Activated naive CD4-positive, alpha-beta T cell treated with anti-CD3 and anti-CD28 coated beads for 36 hours (primary cell): ENCODE measurements around the gene SPNS2. TPM values are rescaled to one million over a fixed set of nuclear protein-coding genes. Genes with fewer than 3 reads are reported as not detected.

Source experiments
- CTCF ChIA-PET: fragments of 350-600 bp; sonication (Branson Sonifier 250); formaldehyde crosslinking; loops from one replicate; lab custom pipeline; 2021; ENCODE audit warnings: antibody characterized with exemption; lab: Charles Lee
- DNase-seq: peaks from one replicate; pipeline ENCODE4 v3.0.0-alpha.2; 2020
- H3K27ac Mint-ChIP-seq: one replicate; pipeline ENCODE4 v1.8.0; 2021; ENCODE audit warnings: mild to moderate bottlenecking, mixed read lengths
- H3K27me3 Mint-ChIP-seq: one replicate; pipeline ENCODE4 v1.8.0; 2021; ENCODE audit warnings: low read depth, mixed read lengths
- H3K36me3 Mint-ChIP-seq: one replicate; pipeline ENCODE4 v1.8.0; 2021; ENCODE audit warnings: low read depth, mixed read lengths
- H3K4me1 Mint-ChIP-seq: one replicate; pipeline ENCODE4 v1.8.0; 2021; ENCODE audit warnings: low read depth, mixed read lengths
- H3K4me3 Mint-ChIP-seq: one replicate; pipeline ENCODE4 v1.8.0; 2021; ENCODE audit warnings: mild to moderate bottlenecking, moderate library complexity, mixed read lengths
- H3K9me3 Mint-ChIP-seq: one replicate; pipeline ENCODE4 v1.8.0; 2021; ENCODE audit warnings: mixed read lengths
- intact Hi-C: fragments of 100-400 bp; cut with micrococcal nuclease; formaldehyde crosslinking; loops from one replicate; pipeline ENCODE4 v1.15.1; 2023
- total RNA-seq, 2 experiments: library from RNA; stranded (reverse); gene quantifications; one replicate each; pipeline ENCODE4 v1.2.3, GENCODE V29; 2021

SPNS2 gene
- total RNA-seq, 2 experiments from 2014 or later = 0.45 to 1.1 TPM

DNA sequence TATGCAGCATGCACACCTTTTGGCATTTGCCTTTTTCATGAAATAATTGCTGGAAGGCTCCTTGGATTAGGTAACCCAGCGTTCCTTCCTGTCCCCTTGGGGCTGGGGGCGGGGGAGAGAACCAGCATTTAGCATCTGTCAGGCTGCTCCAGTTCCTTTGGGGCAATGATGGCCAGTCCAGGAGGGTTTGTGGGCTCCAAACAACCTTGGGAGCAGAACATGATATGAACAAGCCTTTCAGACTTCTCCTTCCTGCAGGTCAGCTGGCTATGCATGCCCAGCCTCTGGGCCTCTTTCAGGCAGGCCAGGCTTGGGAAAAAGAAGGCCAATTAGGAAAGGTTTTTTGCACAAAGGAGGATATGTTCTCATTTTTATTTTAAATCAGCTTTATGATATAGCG is 84.5 kb downstream of the SPNS2 start:
- Mint-ChIP-seq H3K4me3 (no peak overlapping the region), H3K27ac (no peak overlapping the region), H3K9me3 (no peaks in the 10 kb centered on the region), H3K4me1 (peaks cover 3% of the 10 kb centered on the region), H3K36me3 (no peaks in the 10 kb centered on the region), H3K27me3 (peaks cover 30% of the 10 kb centered on the region)
- CTCF ChIA-PET = interaction anchor here (1.1 kb wide), 1 partner anchor 16 kb away, joined by 3 read pairs; no protein-coding TSS in a partner anchor
- no peak for DNase-seq
- intact Hi-C loops = no loop called here

DNA sequence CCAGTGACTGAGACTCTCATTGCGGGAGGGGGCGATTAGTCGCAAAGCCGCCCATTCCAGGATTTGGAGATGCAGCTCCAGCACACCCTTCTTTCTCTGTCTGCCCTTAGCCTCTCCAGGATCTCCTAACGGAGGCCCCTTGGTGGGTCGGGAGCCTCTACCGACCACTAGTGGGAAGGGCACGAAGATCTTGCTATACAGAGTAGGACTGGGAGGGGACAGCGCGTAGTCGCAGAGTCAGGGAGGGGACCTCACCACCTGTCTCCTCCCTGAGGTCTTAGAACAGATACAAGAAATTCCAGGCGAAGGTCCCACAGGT is 85.1 kb downstream of the SPNS2 start:
- intact Hi-C loops = no loop called here
- DNase-seq = peak; percentile 19
- CTCF ChIA-PET = interaction anchor here (1.1 kb wide), 1 partner anchor 17 kb away, joined by 3 read pairs; no protein-coding TSS in a partner anchor
- H3K27me3 Mint-ChIP-seq = peaks cover 30% of the 10 kb centered on the region
- peaks cover 3% of the 10 kb centered on the region for H3K4me1 Mint-ChIP-seq
- H3K9me3 Mint-ChIP-seq = no peaks in the 10 kb centered on the region
- peak overlapping the region; percentile 61 for H3K4me3 Mint-ChIP-seq
- no peak overlapping the region for H3K27ac Mint-ChIP-seq
- no peaks in the 10 kb centered on the region for H3K36me3 Mint-ChIP-seq

DNA sequence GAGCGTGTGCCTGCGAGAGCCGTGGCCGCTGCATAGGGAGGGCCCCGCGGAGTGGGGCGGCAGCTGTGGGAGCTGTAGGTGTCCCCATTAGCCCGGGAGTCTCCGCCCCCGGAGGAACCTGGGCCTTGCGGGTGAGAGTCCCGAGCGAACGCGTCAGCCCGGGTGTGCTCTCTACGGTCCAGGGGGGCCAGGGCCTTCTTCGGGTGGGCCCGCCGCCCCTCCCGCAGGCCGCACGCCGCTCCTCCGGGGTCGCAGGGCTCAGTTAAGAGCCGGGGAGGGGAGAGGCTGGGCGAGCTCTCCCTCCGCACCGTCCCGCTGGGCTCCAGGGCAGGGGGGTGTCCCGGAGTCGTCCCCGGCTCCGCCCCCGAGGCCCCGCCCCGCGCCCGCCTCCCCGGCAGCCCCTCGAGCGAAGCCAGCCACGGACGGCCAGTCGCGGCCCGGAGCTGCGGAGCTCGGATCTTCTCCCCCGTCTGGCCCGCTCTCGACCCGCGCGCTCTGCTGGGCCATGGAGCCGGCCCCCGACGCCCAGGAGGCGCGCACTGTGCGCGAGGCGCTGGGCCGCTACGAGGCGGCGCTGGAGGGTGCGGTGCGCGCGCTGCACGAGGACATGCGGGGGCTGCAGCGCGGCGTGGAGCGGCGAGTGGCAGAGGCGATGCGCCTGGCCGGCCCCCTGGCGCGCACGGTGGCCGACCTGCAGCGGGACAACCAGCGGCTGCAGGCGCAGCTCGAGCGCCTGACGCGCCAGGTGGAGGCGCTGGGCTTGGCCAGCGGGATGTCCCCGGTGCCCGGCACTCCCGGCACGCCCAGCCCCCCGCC is 85.6 kb downstream of the SPNS2 start, which contains the start of gene SMTNL2:
Gene SMTNL2 (plus strand): TSS at position 429 of the 816 bp plus-strand sequence. CDS start 77 bp downstream, at position 506.
- Mint-ChIP-seq H3K27ac (no peak within 1 kb of the TSS), H3K4me3 (peak within 1 kb of the TSS; percentile 61), H3K27me3 (peaks cover 30% of the 10 kb centered on the region), H3K36me3 (no peaks in the 10 kb centered on the region), H3K4me1 (peaks cover 3% of the 10 kb centered on the region), H3K9me3 (no peaks in the 10 kb centered on the region)
- no peak for DNase-seq
- intact Hi-C loops = no loop called here
- CTCF ChIA-PET = interaction anchor here (1.1 kb wide), 1 partner anchor 17 kb away, joined by 3 read pairs; no protein-coding TSS in a partner anchor

DNA sequence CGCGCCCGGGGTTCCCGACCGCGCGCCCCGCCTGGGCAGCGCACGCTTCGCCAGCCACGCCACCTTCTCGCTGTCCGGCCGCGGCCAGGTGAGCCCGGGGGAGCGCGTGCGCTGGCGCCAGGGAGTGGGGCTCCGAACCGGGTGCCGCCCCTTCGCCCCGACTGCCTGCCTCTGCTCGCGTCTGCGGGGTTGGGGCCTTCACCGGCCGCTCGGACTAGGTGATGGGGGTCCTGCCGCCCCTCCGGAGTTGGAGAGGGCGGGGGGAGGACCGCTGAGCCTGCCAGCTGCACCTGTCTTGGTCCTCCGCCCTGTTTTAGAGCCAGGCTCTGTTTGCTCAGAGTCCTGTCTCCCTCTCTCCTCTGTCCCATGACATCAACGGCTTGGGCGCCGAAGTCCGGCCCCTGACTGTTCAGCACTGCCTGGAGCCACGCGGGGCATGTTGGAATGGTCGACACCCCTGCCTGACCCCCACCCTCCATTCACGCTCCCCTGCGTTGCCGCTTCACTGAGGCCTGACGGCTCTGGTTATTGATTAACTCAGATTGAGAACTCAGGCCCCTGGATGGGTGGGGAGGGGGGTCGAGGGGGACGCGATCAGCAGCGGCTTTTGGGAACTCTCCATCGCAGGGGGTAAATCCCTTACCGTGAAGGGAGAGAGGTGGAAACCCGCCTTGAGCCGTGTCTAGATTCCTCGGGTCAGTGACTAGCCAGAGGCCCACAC is 86.4 kb downstream of the SPNS2 start:
- no peak for DNase-seq
- H3K9me3 Mint-ChIP-seq = no peaks in the 10 kb centered on the region
- H3K27me3 Mint-ChIP-seq = peaks cover 30% of the 10 kb centered on the region
- no peak overlapping the region for H3K27ac Mint-ChIP-seq
- intact Hi-C loops = no loop called here
- CTCF ChIA-PET = no interaction called here
- no peaks in the 10 kb centered on the region for H3K36me3 Mint-ChIP-seq
- H3K4me1 Mint-ChIP-seq = peaks cover 3% of the 10 kb centered on the region
- H3K4me3 Mint-ChIP-seq = peak overlapping the region; percentile 38

DNA sequence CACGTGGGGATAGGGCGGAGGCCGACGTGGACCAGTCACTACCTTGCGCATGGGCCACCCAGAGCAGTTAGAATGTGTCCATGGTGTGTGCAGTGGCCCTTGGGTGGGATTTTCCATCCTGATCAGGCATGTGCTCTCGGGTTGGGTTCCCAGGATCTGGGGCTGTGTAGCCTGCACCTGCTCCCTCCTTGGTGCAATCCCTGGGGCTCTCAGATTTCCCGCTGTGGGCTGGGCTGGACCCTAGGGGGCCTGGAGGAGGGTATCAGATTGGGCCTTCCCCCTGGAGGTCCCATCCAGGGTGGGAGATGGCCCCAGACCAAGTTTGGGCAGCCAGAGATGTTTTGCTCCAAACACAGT is 86.9 kb downstream of the SPNS2 start:
- Mint-ChIP-seq H3K27me3 (peaks cover 30% of the 10 kb centered on the region), H3K36me3 (no peaks in the 10 kb centered on the region), H3K9me3 (no peaks in the 10 kb centered on the region), H3K4me3 (no peak overlapping the region), H3K4me1 (peaks cover 3% of the 10 kb centered on the region), H3K27ac (no peak overlapping the region)
- intact Hi-C loops = no loop called here
- CTCF ChIA-PET = interaction anchor here (1.0 kb wide), 1 partner anchor 20 kb away, joined by 3 read pairs; no protein-coding TSS in a partner anchor
- no peak for DNase-seq

DNA sequence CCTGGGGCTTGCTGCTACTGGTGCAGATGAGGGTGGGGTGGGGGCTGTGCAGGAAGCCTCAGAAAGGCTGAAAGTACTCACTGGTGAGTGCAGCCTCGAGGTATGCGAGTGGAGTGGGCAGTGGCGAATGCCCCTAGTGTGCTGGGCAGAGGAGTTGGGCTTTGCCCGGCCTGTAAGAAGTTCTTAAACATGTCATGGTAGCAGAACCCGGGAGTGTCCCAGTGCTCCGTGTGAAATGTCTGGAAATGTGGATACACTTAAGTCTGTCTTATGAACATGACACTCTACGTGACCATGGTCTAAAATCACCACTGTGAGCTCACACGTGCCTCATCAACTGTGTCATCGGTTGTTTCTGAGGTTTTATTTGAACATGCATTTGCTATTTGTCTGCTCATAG is 87.4 kb downstream of the SPNS2 start:
- no peaks in the 10 kb centered on the region for H3K9me3 Mint-ChIP-seq
- H3K4me3 Mint-ChIP-seq = no peak overlapping the region
- H3K27me3 Mint-ChIP-seq = peaks cover 30% of the 10 kb centered on the region
- CTCF ChIA-PET = interaction anchor here (0.6 to 1.0 kb wide), 2 partner anchors 19 to 21 kb away, joined by 3 to 6 read pairs; no protein-coding TSS in a partner anchor
- peaks cover 3% of the 10 kb centered on the region for H3K4me1 Mint-ChIP-seq
- intact Hi-C loops = no loop called here
- no peak for DNase-seq
- H3K36me3 Mint-ChIP-seq = no peaks in the 10 kb centered on the region
- H3K27ac Mint-ChIP-seq = no peak overlapping the region

DNA sequence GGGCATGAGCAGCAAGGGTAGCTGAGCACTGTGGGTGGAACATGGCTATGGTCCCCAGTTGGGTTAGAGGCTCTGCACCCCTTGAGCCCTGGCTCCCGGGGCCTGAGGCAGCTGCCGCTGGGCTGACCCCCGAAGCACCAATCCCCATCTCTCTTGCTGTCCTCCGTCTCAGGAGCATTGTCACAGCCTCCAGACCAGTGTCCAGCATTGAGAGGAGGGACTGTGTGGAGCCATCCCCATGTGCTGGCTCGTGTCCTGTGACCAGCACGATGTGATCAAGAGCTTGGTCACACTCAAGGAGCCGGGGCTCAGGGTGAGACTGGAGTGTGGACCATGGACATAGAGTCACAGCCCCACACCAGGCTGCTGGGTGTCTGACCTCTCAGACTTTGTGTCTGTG is 88.5 kb downstream of the SPNS2 start:
- intact Hi-C loops = no loop called here
- peaks cover 27% of the 10 kb centered on the region for H3K27me3 Mint-ChIP-seq
- H3K27ac Mint-ChIP-seq = no peak overlapping the region
- H3K9me3 Mint-ChIP-seq = no peaks in the 10 kb centered on the region
- CTCF ChIA-PET = no interaction called here
- DNase-seq = no peak
- no peak overlapping the region for H3K4me3 Mint-ChIP-seq
- no peaks in the 10 kb centered on the region for H3K36me3 Mint-ChIP-seq
- H3K4me1 Mint-ChIP-seq = peaks cover 3% of the 10 kb centered on the region

DNA sequence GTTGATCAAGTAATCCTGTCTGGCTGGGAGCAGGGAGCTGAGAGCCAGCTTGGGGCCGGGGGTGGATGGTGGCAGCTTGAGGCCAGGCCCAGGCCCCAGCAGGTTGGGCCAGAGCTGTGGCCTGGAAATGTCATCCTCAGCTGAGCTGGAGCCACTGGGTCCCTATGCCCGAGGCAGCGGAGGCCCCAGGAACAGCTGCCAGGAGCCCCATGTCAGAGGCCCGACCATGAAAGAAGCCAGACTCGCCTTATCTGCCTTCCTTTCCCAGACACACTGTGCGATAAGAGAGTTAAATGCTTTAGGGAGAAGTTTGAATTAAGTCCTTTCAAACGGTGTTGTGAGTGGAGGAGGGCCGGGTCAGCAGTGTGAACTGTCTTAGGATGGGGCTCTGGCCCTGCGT is 89.1 kb downstream of the SPNS2 start:
- H3K27me3 Mint-ChIP-seq = peaks cover 25% of the 10 kb centered on the region
- no peak overlapping the region for H3K27ac Mint-ChIP-seq
- no peak for DNase-seq
- intact Hi-C loops = no loop called here
- no peak overlapping the region for H3K4me3 Mint-ChIP-seq
- no peaks in the 10 kb centered on the region for H3K36me3 Mint-ChIP-seq
- peaks cover 3% of the 10 kb centered on the region for H3K4me1 Mint-ChIP-seq
- no peaks in the 10 kb centered on the region for H3K9me3 Mint-ChIP-seq
- CTCF ChIA-PET = interaction anchor here (0.8 kb wide), 1 partner anchor 758 kb away, joined by 3 read pairs; no protein-coding TSS in a partner anchor

DNA sequence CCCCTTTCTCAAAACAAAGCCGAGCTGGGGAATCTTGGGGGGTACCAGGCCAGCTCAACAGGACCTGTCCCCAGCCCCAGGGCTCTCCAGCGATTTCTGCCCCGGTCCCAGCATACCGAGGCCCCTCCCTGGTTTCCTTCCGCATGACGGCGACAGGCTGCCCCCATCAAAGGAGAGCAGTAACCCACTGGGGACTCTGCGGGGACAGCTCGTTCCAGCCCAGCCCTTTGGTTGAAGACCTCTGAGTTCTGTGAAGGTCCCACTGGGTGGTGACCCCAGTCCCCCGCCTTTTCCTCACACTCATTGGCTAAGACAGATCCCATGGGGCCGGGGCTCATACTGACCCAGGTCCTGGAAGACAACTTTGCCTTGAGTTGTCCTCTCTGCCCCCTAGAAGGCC is 89.7 kb downstream of the SPNS2 start:
- H3K4me1 Mint-ChIP-seq = peaks cover 3% of the 10 kb centered on the region
- no peak overlapping the region for H3K4me3 Mint-ChIP-seq
- no peaks in the 10 kb centered on the region for H3K36me3 Mint-ChIP-seq
- CTCF ChIA-PET = interaction anchor here (0.8 to 0.9 kb wide), 2 partner anchors 21 to 759 kb away, joined by 3 to 4 read pairs; no protein-coding TSS in a partner anchor
- H3K27me3 Mint-ChIP-seq = peaks cover 19% of the 10 kb centered on the region
- DNase-seq = no peak
- intact Hi-C loops = no loop called here
- no peaks in the 10 kb centered on the region for H3K9me3 Mint-ChIP-seq
- H3K27ac Mint-ChIP-seq = no peak overlapping the region

Other genes starting within 250 kb of the SPNS2 start
- 10 to 100 TPM; 36.6 to 37.4 TPM for gene ANKFY1, start 234.9 kb upstream of the SPNS2 start, total RNA-seq
- gene UBE2G1, start 132.2 kb upstream of the SPNS2 start, total RNA-seq = 10 to 100 TPM; 33.3 to 36.1 TPM
- 10 to 100 TPM; 17.7 to 20.4 TPM for gene SPNS3, start 64.9 kb upstream of the SPNS2 start, total RNA-seq
- gene MYBBP1A, start 56.5 kb downstream of the SPNS2 start, total RNA-seq = 10 to 100 TPM; 73.7 to 80.7 TPM
- gene GGT6, start 61.7 kb downstream of the SPNS2 start, total RNA-seq = not detected
- not detected for gene SMTNL2, start 85.6 kb downstream of the SPNS2 start, total RNA-seq
- not detected for gene ALOX15, start 142.8 kb downstream of the SPNS2 start, total RNA-seq
- 10 to 100 TPM; 79.0 to 91.2 TPM for gene PELP1, start 205.3 kb downstream of the SPNS2 start, total RNA-seq
- 100 to 1,000 TPM; 169 to 174 TPM for gene ARRB2, start 211.8 kb downstream of the SPNS2 start, total RNA-seq
- gene MED11, start 232.5 kb downstream of the SPNS2 start, total RNA-seq = 10 to 100 TPM; 15.9 to 17.1 TPM
- gene ZMYND15, start 241.0 kb downstream of the SPNS2 start, total RNA-seq = under 1 TPM in 1 of 2 experiments, not detected in 1; 0.17 TPM
- gene CXCL16, start 241.0 kb downstream of the SPNS2 start, total RNA-seq = 1 to 10 TPM; 2.0 to 2.3 TPM